Measurements from ENCODE around the gene MYCBPAP. TPM values are rescaled to one million over a fixed set of nuclear protein-coding genes. Genes with fewer than 3 reads are reported as not detected.

The MYCBPAP gene
- total RNA-seq, 4 donors from 2014 or later: not detected

GRCh38 chr17:50557630-50558029, 49.4 kb downstream of the MYCBPAP start:
- ATAC-seq: no peak
- DNase-seq: no peak
- peaks cover 37 to 45% (median 40%) of the 10 kb centered on the region in 3 donors for H3K27me3 ChIP-seq
- no peak for TF ChIP-seq CTCF (IDR thresholded peaks at IDR 0.05 in 4 of 5, conservative IDR thresholded peaks at IDR 0.05 in 1 of 5)
- no peak for TF ChIP-seq POLR2A (IDR thresholded peaks at IDR 0.05)
- in situ Hi-C loops (cut with MboI; ENCODE audit: low sequenced_read_pairs in 4 of 4): loop anchor here in 1 of 4 donors (10.0 kb wide), 2 partner anchors 67 to 137 kb away; no protein-coding TSS in a partner anchor
- no peak overlapping the region for H3K27ac ChIP-seq
- no peaks in the 10 kb centered on the region for H3K9me3 ChIP-seq
- H3K4me1 ChIP-seq: peaks cover 14 to 25% of the 10 kb centered on the region in 2 donors
- no peaks in the 10 kb centered on the region for H3K36me3 ChIP-seq
- no peak overlapping the region for H3K4me3 ChIP-seq
- intact Hi-C loops (cut with DNase I; ENCODE audit: low total_unique reads): no loop called here

DNA sequence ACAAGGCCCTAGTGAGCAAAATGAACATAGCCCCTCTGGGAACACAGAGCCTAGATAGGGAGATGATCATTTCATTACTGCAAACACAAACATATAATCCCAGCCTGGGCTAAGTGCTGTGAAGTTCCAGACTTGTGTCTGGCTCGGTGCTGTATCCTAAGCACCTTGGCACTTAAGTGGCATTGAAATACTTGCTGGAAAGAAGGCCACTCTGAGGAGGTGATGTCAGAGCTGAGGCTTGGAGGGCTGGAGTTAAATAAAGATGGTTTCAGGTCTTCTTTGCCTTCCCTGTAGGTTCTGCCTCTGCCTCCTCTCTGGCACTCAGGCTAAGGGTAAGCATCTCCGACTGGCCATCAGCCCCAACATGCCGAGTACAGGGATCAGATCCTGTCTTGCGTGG, 49.9 kb downstream of the MYCBPAP start:
- Histone ChIP-seq H3K9me3 (no peaks in the 10 kb centered on the region), H3K27me3 (peaks cover 42 to 50% (median 44%) of the 10 kb centered on the region in 3 donors), H3K36me3 (no peaks in the 10 kb centered on the region), H3K4me3 (no peak overlapping the region), H3K27ac (no peak overlapping the region), H3K4me1 (peaks cover 14 to 25% of the 10 kb centered on the region in 2 donors)
- intact Hi-C loops (cut with DNase I; ENCODE audit: low total_unique reads): no loop called here
- in situ Hi-C loops (cut with MboI; ENCODE audit: low sequenced_read_pairs in 4 of 4): loop anchor here in 1 of 4 donors (10.0 kb wide), 2 partner anchors 67 to 137 kb away; no protein-coding TSS in a partner anchor
- no peak for DNase-seq
- no peak for ATAC-seq
- TF ChIP-seq CTCF (IDR thresholded peaks at IDR 0.05 in 4 of 5, conservative IDR thresholded peaks at IDR 0.05 in 1 of 5) (no peak), POLR2A (IDR thresholded peaks at IDR 0.05) (no peak)

DNA sequence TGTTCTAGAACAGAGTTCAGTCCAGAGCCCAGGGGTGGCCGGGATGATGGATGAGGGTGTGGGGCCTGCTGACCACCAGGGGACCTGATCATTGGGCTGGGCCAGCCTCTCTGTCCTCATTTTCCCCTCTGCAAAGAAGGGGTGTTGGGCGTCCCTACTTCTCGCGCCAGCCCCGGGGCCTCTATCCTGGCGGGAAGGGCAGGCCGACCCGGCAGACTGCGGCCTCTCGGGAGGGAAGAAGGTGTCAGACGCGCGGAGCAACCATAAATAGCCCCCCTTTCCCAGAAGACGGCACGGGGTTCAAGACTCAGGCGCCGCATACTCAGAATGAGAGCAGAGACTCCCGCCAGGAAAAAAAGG, 50.3 kb downstream of the MYCBPAP start:
- Histone ChIP-seq H3K9me3 (no peaks in the 10 kb centered on the region), H3K4me1 (peaks cover 14 to 25% of the 10 kb centered on the region in 2 donors), H3K27me3 (peaks cover 47 to 55% (median 49%) of the 10 kb centered on the region in 3 donors), H3K27ac (no peak overlapping the region), H3K36me3 (no peaks in the 10 kb centered on the region), H3K4me3 (no peak overlapping the region)
- ATAC-seq (no peak), DNase-seq (no peak)
- intact Hi-C loops (cut with DNase I; ENCODE audit: low total_unique reads): no loop called here
- in situ Hi-C loops (cut with MboI; ENCODE audit: low sequenced_read_pairs in 4 of 4): loop anchor here in 1 of 4 donors (10.0 kb wide), 2 partner anchors 66 to 136 kb away; no protein-coding TSS in a partner anchor
- no peak for TF ChIP-seq POLR2A (IDR thresholded peaks at IDR 0.05)
- TF ChIP-seq CTCF (IDR thresholded peaks at IDR 0.05 in 4 of 5, conservative IDR thresholded peaks at IDR 0.05 in 1 of 5): no peak

DNA sequence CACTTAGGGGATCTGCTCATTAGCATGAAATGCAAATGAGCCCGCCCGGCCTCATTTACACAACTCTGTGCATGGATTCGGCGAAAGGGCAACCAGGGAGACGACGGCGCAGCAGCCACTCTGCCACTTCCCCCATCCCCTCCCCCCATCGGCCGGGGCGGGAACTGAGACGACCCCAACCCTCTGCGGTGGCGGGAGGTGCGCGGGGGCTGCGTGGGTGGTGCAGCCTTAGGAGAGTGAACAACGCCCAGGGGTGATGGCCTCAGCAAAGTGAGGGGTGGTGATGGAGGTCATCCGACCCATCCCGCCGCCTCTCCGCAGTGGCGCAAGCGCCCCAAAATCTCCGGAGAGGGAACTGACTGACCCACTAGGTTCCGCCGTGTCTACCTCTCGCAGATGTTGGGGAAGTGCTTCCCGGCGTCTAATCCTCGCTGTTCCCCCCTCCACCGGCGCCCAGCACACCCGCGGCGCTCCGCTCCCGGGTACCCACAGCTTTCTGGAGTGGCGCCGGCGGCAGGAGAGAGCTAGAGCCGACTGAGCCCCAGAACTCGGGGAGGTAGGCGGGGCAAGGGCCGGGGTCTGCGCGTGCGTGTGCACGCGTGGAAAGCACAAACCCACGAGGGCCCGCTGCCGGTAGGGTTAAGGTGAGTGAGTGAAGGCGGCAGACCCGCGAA, 50.8 kb downstream of the MYCBPAP start:
- H3K36me3 ChIP-seq: no peaks in the 10 kb centered on the region
- no peaks in the 10 kb centered on the region for H3K9me3 ChIP-seq
- H3K27ac ChIP-seq: no peak overlapping the region
- intact Hi-C loops (cut with DNase I; ENCODE audit: low total_unique reads) (no loop called here), in situ Hi-C loops (cut with MboI; ENCODE audit: low sequenced_read_pairs in 4 of 4) (loop anchor here in 1 of 4 donors (10.0 kb wide), 2 partner anchors 66 to 136 kb away; no protein-coding TSS in a partner anchor)
- DNase-seq (no peak), ATAC-seq (no peak)
- H3K4me1 ChIP-seq: peaks cover 14 to 25% of the 10 kb centered on the region in 2 donors
- peaks cover 49 to 60% (median 54%) of the 10 kb centered on the region in 3 donors for H3K27me3 ChIP-seq
- H3K4me3 ChIP-seq: peak overlapping the region in 3 of 4 donors; percentile 52 to 76 (median 55)
- TF ChIP-seq POLR2A (IDR thresholded peaks at IDR 0.05) (no peak), CTCF (IDR thresholded peaks at IDR 0.05 in 4 of 5, conservative IDR thresholded peaks at IDR 0.05 in 1 of 5) (no peak)
